GM21390 (cell line): ENCODE results near the gene B4GALNT4.
"Not testable (repeated sequence)": the region's sequence is repeated elsewhere in the genome, so short reads cannot be mapped to it uniquely, and the experiment has no call there.

Experiments used
- ATAC-seq: cut with Tn5 transposase; IDR thresholded peaks from one replicate; pipeline ENCODE4 v1.9.1; 2021; ENCODE audit not compliant: unreplicated experiment

B4GALNT4 gene

GRCh38 chr11:405954-406795 lies 36.9 kb downstream of the B4GALNT4 start:
- ATAC-seq, result no peak

GRCh38 chr11:406796-407650 lies 37.7 kb downstream of the B4GALNT4 start:
- peak; percentile 65 for ATAC-seq

- no peak for ATAC-seq
These were observed 38.4 kb downstream of the B4GALNT4 start for GRCh38 chr11:407651-408123.

GRCh38 chr11:408154-409007 lies 39.1 kb downstream of the B4GALNT4 start:
- ATAC-seq, result no peak

- ATAC-seq, result no peak
These were observed 39.8 kb downstream of the B4GALNT4 start for GRCh38 chr11:409008-409599.

GRCh38 chr11:409600-410483 lies 40.5 kb downstream of the B4GALNT4 start:
- ATAC-seq, result no peak

GRCh38 chr11:410711-411110 lies 41.4 kb downstream of the B4GALNT4 start:
- ATAC-seq, result not testable (repeated sequence)

GRCh38 chr11:411520-411919 lies 42.2 kb downstream of the B4GALNT4 start:
- ATAC-seq, result not testable (repeated sequence)

- ATAC-seq, result no peak
These were observed 43.4 kb downstream of the B4GALNT4 start for GRCh38 chr11:412641-413119.

- ATAC-seq, result no peak
These were observed 44.1 kb downstream of the B4GALNT4 start for GRCh38 chr11:413120-414081.

GRCh38 chr11:414318-414857 lies 45.1 kb downstream of the B4GALNT4 start:
- ATAC-seq, result no peak

- ATAC-seq, result no peak
These were observed 46.3 kb downstream of the B4GALNT4 start for GRCh38 chr11:415640-416041.

GRCh38 chr11:416051-416756 lies 46.9 kb downstream of the B4GALNT4 start:
- ATAC-seq, result no peak

- no peak for ATAC-seq
These were observed 47.7 kb downstream of the B4GALNT4 start for GRCh38 chr11:416757-417621.

GRCh38 chr11:417652-418342 lies 48.5 kb downstream of the B4GALNT4 start:
- ATAC-seq, result no peak
